Measurements from ENCODE around the gene ST6GALNAC5. TPM values are rescaled to one million over a fixed set of nuclear protein-coding genes. Genes with fewer than 3 reads are reported as not detected.

The ST6GALNAC5 gene
- total RNA-seq, 2 experiments from 2014 or later = not detected

DNA sequence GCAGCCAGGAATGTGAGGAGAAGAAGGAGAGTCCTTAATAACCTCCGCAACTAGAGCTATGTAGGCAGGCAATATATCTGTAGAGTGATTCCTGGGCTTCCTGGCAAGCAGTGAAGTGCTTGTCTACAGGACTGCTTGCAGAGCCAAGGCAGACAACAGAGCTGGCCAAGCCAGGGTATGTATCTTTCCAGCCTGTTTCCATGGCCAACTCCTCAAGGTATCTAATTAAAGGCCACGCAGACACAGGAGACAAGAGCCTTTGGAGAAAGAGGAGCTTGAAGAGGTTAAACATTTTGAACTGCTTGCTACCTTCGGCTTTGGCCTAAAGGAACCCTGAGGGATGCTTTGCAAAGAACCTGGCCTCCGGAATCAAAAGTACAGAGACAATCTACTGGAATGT is 214.6 kb downstream of the ST6GALNAC5 start:
- no peak overlapping the region for H3K27ac ChIP-seq (ENCODE audit: low read depth in 1 of 2, low read length in 2 of 2)
- DNase-seq = no peak
- intact Hi-C loops (cut with DNase I, micrococcal nuclease) = no loop called here
- H3K4me1 ChIP-seq (ENCODE audit: insufficient read depth, low read length) = no peaks in the 10 kb centered on the region
- no peak overlapping the region for H3K27ac Mint-ChIP-seq
- TF ChIP-seq, protein P1, sequence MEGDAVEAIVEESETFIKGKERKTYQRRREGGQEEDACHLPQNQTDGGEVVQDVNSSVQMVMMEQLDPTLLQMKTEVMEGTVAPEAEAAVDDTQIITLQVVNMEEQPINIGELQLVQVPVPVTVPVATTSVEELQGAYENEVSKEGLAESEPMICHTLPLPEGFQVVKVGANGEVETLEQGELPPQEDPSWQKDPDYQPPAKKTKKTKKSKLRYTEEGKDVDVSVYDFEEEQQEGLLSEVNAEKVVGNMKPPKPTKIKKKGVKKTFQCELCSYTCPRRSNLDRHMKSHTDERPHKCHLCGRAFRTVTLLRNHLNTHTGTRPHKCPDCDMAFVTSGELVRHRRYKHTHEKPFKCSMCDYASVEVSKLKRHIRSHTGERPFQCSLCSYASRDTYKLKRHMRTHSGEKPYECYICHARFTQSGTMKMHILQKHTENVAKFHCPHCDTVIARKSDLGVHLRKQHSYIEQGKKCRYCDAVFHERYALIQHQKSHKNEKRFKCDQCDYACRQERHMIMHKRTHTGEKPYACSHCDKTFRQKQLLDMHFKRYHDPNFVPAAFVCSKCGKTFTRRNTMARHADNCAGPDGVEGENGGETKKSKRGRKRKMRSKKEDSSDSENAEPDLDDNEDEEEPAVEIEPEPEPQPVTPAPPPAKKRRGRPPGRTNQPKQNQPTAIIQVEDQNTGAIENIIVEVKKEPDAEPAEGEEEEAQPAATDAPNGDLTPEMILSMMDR (IDR thresholded peaks at IDR 0.05) = no peak
- H3K36me3 ChIP-seq (ENCODE audit: insufficient read depth, low read length) = no peaks in the 10 kb centered on the region
- no peaks in the 10 kb centered on the region for H3K4me1 Mint-ChIP-seq (ENCODE audit: low read depth)
- H3K4me3 ChIP-seq (ENCODE audit: low read length) = no peak overlapping the region
- no peaks in the 10 kb centered on the region for H3K9me3 Mint-ChIP-seq
- ChIA-PET POLR2A (no interaction called here), CTCF (no interaction called here)
- H3K36me3 Mint-ChIP-seq (ENCODE audit: low read depth) = no peaks in the 10 kb centered on the region
- no peak overlapping the region for H3K4me3 Mint-ChIP-seq
- ATAC-seq (ENCODE audit: poor library complexity) = no peak
- H3K27me3 ChIP-seq (ENCODE audit: control insufficient read depth in 1 of 2, insufficient read depth in 2 of 2, low read length in 2 of 2) = no peaks in the 10 kb centered on the region
- H3K9me3 ChIP-seq (ENCODE audit: control insufficient read depth in 1 of 2, insufficient read depth in 1 of 2, low read length in 2 of 2) = no peaks in the 10 kb centered on the region
- H3K27me3 Mint-ChIP-seq = no peaks in the 10 kb centered on the region

DNA sequence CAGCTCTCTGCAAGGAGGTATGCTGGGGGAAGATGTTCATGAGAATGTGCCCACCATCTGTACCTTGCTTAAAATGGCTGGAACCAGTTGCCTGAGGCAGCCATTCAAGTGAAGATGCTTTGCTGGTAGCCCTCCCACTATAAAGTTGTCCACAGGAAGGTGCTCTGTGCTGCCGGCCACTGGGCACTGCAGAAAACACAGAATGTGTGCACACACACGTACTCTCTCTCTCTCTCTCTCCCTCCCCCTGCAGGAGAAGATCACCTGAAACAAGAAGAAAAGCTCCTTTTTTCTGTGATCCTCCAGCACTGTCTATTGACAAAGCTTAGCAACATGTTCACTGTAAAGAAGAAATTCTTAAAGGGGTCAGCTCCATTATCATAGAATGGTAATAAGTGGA is 217.2 kb downstream of the ST6GALNAC5 start:
- TF ChIP-seq, protein P1 (IDR thresholded peaks at IDR 0.05) = no peak
- Mint-ChIP-seq H3K9me3 (no peaks in the 10 kb centered on the region), H3K4me3 (no peak overlapping the region), H3K36me3 (ENCODE audit: low read depth) (peaks cover 4% of the 10 kb centered on the region), H3K27ac (no peak overlapping the region), H3K4me1 (ENCODE audit: low read depth) (no peaks in the 10 kb centered on the region), H3K27me3 (no peaks in the 10 kb centered on the region)
- Histone ChIP-seq H3K36me3 (ENCODE audit: insufficient read depth, low read length) (no peaks in the 10 kb centered on the region), H3K27me3 (ENCODE audit: control insufficient read depth in 1 of 2, insufficient read depth in 2 of 2, low read length in 2 of 2) (no peaks in the 10 kb centered on the region), H3K9me3 (ENCODE audit: control insufficient read depth in 1 of 2, insufficient read depth in 1 of 2, low read length in 2 of 2) (no peaks in the 10 kb centered on the region), H3K4me1 (ENCODE audit: insufficient read depth, low read length) (no peaks in the 10 kb centered on the region), H3K4me3 (ENCODE audit: low read length) (no peak overlapping the region), H3K27ac (ENCODE audit: low read depth in 1 of 2, low read length in 2 of 2) (no peak overlapping the region)
- CTCF ChIA-PET = no interaction called here
- DNase-seq (no peak), ATAC-seq (ENCODE audit: poor library complexity) (no peak)
- intact Hi-C loops (cut with DNase I, micrococcal nuclease) = no loop called here
- POLR2A ChIA-PET = no interaction called here

DNA sequence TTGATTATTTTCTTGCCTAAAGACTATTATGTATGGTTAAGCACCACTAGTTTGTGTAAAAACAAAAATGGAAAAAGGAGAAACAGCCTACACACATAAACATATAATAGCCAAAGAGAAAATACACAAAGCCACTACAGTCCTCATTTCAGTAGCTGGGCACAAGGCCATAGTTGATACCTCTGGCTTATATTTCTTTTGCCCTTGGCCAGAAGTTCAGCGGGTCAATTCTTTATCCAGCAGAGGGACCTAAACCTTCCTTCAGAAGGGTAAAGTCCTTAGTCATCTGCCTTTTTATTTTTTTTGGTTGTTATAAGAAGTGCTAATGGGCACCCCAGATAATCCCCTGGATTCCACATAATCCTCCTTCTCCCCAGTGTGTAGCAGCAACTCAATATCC is 217.8 kb downstream of the ST6GALNAC5 start:
- no peaks in the 10 kb centered on the region for H3K9me3 ChIP-seq (ENCODE audit: control insufficient read depth in 1 of 2, insufficient read depth in 1 of 2, low read length in 2 of 2)
- POLR2A ChIA-PET = no interaction called here
- no peaks in the 10 kb centered on the region for H3K4me1 Mint-ChIP-seq (ENCODE audit: low read depth)
- H3K27ac ChIP-seq (ENCODE audit: low read depth in 1 of 2, low read length in 2 of 2) = no peak overlapping the region
- no peaks in the 10 kb centered on the region for H3K27me3 ChIP-seq (ENCODE audit: control insufficient read depth in 1 of 2, insufficient read depth in 2 of 2, low read length in 2 of 2)
- H3K4me3 ChIP-seq (ENCODE audit: low read length) = no peak overlapping the region
- TF ChIP-seq, protein P1 (IDR thresholded peaks at IDR 0.05) = no peak
- CTCF ChIA-PET = no interaction called here
- no peaks in the 10 kb centered on the region for H3K36me3 ChIP-seq (ENCODE audit: insufficient read depth, low read length)
- H3K27ac Mint-ChIP-seq = no peak overlapping the region
- H3K4me3 Mint-ChIP-seq = no peak overlapping the region
- ATAC-seq (ENCODE audit: poor library complexity) (no peak), DNase-seq (no peak)
- H3K9me3 Mint-ChIP-seq = no peaks in the 10 kb centered on the region
- intact Hi-C loops (cut with DNase I, micrococcal nuclease) = no loop called here
- H3K4me1 ChIP-seq (ENCODE audit: insufficient read depth, low read length) = no peaks in the 10 kb centered on the region
- peaks cover 4% of the 10 kb centered on the region for H3K36me3 Mint-ChIP-seq (ENCODE audit: low read depth)
- H3K27me3 Mint-ChIP-seq = no peaks in the 10 kb centered on the region
